DND-41 (cell line): Measurements from ENCODE around the gene WDPCP.
"Not testable (repeated sequence)": the region's sequence is repeated elsewhere in the genome, so short reads cannot be mapped to it uniquely, and the experiment has no call there.

Experiments
- ATAC-seq: fragments of 200-7000 bp; cut with Tn5 transposase; 3 replicates; pipeline ENCODE4 v1.9.1; 2021; ENCODE audit warnings: low read depth; ENCODE audit not compliant: insufficient read depth
- DNase-seq: peaks from one replicate; pipeline ENCODE4 v3.0.0-alpha.2; 2020
- H2AFZ ChIP-seq: 2 replicates; pipeline ENCODE4 v1.6.0; 2012; ENCODE audit warnings: low read depth, low read length
- H3K27ac ChIP-seq: 2 replicates; pipeline ENCODE4 v1.5.1; 2012; ENCODE audit warnings: low read length, inconsistent platforms
- H3K27me3 ChIP-seq: fragments of 200-600 bp; sonication (generic); 2 replicates; pipeline ENCODE4 v1.6.0; 2012; ENCODE audit warnings: low read length, mild to moderate bottlenecking, inconsistent platforms; ENCODE audit not compliant: insufficient read depth, poor library complexity
- H3K36me3 ChIP-seq: 2 replicates; pipeline ENCODE4 v1.5.1; 2012; ENCODE audit warnings: low read length, inconsistent platforms; ENCODE audit not compliant: insufficient read depth
- H3K4me1 ChIP-seq: 2 replicates; pipeline ENCODE4 v1.5.1; 2012; ENCODE audit warnings: mild to moderate bottlenecking, low read length; ENCODE audit not compliant: insufficient read depth
- H3K4me2 ChIP-seq: 2 replicates; pipeline ENCODE4 v1.6.0; 2012; ENCODE audit warnings: mild to moderate bottlenecking, moderate library complexity, low read length, inconsistent platforms; ENCODE audit not compliant: insufficient read depth
- H3K4me3 ChIP-seq, 2 experiments: fragments of 200-600 bp in 1 of 2; shearing (Covaris generic) in 1 of 2; 2 replicates each; pipeline ENCODE4 v1.5.1; 2012 to 2016; ENCODE audit warnings: inconsistent platforms in 2 of 2, low read length in 2 of 2, mild to moderate bottlenecking in 2 of 2, low read depth in 1 of 2, moderate library complexity in 1 of 2
- H3K79me2 ChIP-seq: 2 replicates; pipeline ENCODE4 v1.6.0; 2012; ENCODE audit warnings: low read length, inconsistent platforms; ENCODE audit not compliant: insufficient read depth
- H3K9ac ChIP-seq: 2 replicates; pipeline ENCODE4 v1.6.0; 2012; ENCODE audit warnings: low read depth, mild to moderate bottlenecking, inconsistent platforms, low read length, moderate library complexity
- H3K9me3 ChIP-seq: 2 replicates; pipeline ENCODE4 v1.5.1; 2012; ENCODE audit warnings: low read length, moderate library complexity, mild to moderate bottlenecking, inconsistent platforms; ENCODE audit not compliant: insufficient read depth, severe bottlenecking
- H4K20me1 ChIP-seq: 2 replicates; pipeline ENCODE4 v1.6.0; 2012; ENCODE audit warnings: low read length; ENCODE audit not compliant: insufficient read depth
- CTCF ChIP-seq: IDR thresholded peaks from 2 replicates; pipeline ENCODE4 v1.5.1; 2012; ENCODE audit warnings: borderline replicate concordance, low read length, moderate library complexity, mild to moderate bottlenecking; ENCODE audit not compliant: poor library complexity, severe bottlenecking; ENCODE audit errors: extremely low read depth
- EZH2 ChIP-seq: IDR thresholded peaks from 3 replicates; pipeline ENCODE4 v1.6.1; 2012; ENCODE audit warnings: borderline replicate concordance, low read depth, mild to moderate bottlenecking, moderate library complexity, low read length, inconsistent platforms; ENCODE audit not compliant: severe bottlenecking

WDPCP gene

GRCh38 chr2:63614448-63614968 is 26.2 kb upstream of the WDPCP start:
- no peaks in the 10 kb centered on the region for H3K9me3 ChIP-seq
- H4K20me1 ChIP-seq: no peaks in the 10 kb centered on the region
- H3K9ac ChIP-seq: no peak overlapping the region
- no peak overlapping the region for H3K4me3 ChIP-seq
- H3K36me3 ChIP-seq: no peaks in the 10 kb centered on the region
- H3K27ac ChIP-seq: no peak overlapping the region
- H3K4me2 ChIP-seq: no peak overlapping the region
- no peaks in the 10 kb centered on the region for H3K79me2 ChIP-seq
- no peaks in the 10 kb centered on the region for H3K4me1 ChIP-seq
- ATAC-seq (no peak), DNase-seq (no peak)
- H2AFZ ChIP-seq: no peak overlapping the region
- H3K27me3 ChIP-seq: no peaks in the 10 kb centered on the region
- no peak for TF ChIP-seq EZH2
- TF ChIP-seq CTCF: no peak

- H3K9me3 ChIP-seq: no peaks in the 10 kb centered on the region
- no peak overlapping the region for H3K27ac ChIP-seq
- no peaks in the 10 kb centered on the region for H3K36me3 ChIP-seq
- no peaks in the 10 kb centered on the region for H4K20me1 ChIP-seq
- no peaks in the 10 kb centered on the region for H3K4me1 ChIP-seq
- no peaks in the 10 kb centered on the region for H3K27me3 ChIP-seq
- DNase-seq (no peak), ATAC-seq (no peak)
- no peak overlapping the region for H2AFZ ChIP-seq
- H3K4me3 ChIP-seq: no peak overlapping the region
- no peak for TF ChIP-seq EZH2
- no peak for TF ChIP-seq CTCF
- no peak overlapping the region for H3K4me2 ChIP-seq
- no peaks in the 10 kb centered on the region for H3K79me2 ChIP-seq
- H3K9ac ChIP-seq: no peak overlapping the region
These were observed 25.2 kb upstream of the WDPCP start for GRCh38 chr2:63613391-63613901.

DNA sequence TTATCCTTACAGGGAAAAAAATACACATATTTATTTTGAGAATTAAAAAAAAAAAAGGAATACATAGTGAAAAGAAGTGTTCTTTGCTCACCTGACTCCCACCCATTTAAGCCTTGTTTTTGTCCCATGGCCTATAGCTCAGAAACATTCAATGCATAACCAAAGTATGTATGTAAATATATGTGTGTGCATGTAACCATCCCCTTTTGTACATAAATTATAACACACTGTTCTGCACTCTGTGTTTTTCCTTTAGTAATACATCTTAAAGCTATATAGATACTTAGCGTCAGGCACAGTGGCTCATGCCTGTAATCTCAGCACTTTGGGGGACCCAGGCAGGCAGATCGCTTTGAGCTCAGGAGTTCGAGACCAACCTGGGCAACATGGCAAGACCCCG is 22.2 kb upstream of the WDPCP start:
- Histone ChIP-seq H3K4me1 (no peaks in the 10 kb centered on the region), H3K4me2 (no peak overlapping the region), H3K27me3 (no peaks in the 10 kb centered on the region), H3K79me2 (no peaks in the 10 kb centered on the region), H4K20me1 (no peaks in the 10 kb centered on the region), H3K9me3 (no peaks in the 10 kb centered on the region), H3K36me3 (peaks cover 17% of the 10 kb centered on the region), H3K27ac (no peak overlapping the region), H2AFZ (no peak overlapping the region), H3K4me3 (no peak overlapping the region), H3K9ac (no peak overlapping the region)
- ATAC-seq: no peak
- no peak for DNase-seq
- TF ChIP-seq CTCF: no peak
- TF ChIP-seq EZH2: no peak

DNA sequence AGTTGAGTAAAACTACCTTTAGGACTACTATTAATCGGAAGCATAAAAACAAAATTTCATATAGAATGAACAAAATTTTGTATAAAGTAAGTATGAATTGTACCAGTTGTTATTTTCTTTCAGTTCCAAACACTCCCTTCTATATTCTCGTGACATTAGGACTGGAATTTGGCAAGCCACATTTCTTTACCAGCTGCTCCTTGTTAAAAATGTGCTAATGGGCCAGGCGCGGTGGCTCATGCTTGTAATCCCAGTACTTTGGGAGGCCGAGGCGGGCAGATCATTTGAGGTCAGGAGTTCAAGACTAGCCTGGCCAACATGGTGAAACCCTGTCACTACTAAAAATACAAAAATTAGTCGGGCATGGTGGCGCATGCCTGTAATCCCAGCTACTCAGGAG is 20.6 kb upstream of the WDPCP start:
- H2AFZ ChIP-seq, H4K20me1 ChIP-seq, H3K27ac ChIP-seq, H3K27me3 ChIP-seq, H3K4me1 ChIP-seq, H3K79me2 ChIP-seq, H3K9me3 ChIP-seq, H3K4me2 ChIP-seq, DNase-seq, ATAC-seq, H3K9ac ChIP-seq, H3K4me3 ChIP-seq: not testable (repeated sequence)
- peaks cover 34% of the 10 kb centered on the region for H3K36me3 ChIP-seq
